ELF-1 (cell line): ENCODE results near the gene VTCN1.
"Not testable (repeated sequence)": the region's sequence is repeated elsewhere in the genome, so short reads cannot be mapped to it uniquely, and the experiment has no call there.

Experiments used
- DNase-seq: peaks from one replicate; pipeline ENCODE4 v3.0.0-alpha.2; 2016; ENCODE audit warnings: low read depth, low spot score

Gene VTCN1

DNA sequence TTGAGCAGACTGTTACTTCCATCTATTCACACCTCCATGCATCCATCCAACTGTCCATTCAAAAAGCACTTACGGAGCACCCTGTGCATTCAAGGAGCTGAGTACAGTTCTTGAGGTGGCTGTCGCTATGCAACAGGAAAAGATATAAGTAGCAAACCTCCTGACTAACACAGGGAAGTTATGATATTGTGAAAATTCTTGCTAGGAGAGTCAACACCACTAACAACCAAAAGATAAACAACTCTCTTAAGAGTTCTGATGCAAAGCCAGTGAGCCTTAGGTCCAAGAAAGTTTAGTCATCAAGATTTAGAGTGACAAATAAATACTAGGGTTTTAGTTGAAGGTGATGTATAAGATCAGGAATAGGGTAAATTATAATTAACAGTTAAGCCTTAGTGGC lies 44.7 kb downstream of the VTCN1 start:
- DNase-seq: no peak

DNA sequence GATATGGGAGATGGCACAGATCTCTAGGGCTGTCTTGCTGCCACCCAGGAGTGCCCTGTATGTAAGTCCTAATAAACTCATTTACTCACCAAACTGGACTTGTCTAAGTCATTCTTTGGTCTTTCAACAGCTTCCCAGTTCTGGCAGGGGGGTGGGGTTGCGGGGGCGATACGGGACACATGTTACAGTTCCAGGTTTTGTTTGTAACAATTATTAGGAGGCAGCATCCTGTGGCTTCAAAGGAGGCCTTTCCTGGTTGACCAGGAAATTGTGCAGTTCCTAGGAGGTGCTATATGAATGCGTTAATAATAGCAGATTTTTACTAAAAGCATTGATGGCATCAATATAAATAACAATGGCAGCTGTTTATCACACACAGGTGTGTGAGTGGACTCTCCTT lies 46.5 kb downstream of the VTCN1 start:
- DNase-seq: no peak

DNA sequence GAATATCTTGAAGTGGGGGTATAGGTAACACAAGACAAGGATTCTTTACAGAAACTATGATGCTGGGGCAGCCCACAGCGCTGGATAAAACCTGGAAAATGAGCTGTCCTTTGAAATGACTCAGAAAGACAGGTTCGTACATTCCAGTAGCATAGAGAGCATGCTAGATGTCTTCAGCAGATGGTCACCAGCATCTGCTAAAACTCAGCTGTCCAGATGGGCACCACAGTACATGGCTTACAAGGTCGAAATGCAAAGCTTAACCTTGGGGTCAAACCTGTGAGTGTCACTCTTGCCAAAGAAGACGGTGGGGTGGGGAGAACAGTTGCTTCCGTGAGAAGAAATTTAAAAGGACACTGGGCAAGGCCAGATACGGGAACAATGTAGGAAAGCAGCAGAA lies 47.9 kb downstream of the VTCN1 start:
- DNase-seq: no peak

DNA sequence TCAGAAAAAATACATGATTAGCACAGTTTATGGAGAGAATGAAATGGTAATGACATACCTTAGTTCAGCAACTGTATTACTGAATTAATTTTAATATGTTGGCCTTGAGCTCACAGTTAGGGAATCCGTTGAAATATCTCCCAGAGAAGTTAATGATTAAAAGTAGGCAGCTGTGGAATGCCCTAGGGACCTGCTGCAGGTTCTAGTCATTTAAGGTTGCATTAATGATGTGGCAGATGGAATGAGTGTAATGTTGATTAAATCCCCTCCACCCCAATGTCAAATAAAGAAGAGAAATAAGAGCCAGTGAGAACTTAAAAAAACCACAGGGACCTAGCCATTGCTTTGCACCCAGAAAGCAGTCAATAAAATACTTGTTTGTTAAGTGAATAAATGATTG lies 48.8 kb downstream of the VTCN1 start:
- DNase-seq: no peak

DNA sequence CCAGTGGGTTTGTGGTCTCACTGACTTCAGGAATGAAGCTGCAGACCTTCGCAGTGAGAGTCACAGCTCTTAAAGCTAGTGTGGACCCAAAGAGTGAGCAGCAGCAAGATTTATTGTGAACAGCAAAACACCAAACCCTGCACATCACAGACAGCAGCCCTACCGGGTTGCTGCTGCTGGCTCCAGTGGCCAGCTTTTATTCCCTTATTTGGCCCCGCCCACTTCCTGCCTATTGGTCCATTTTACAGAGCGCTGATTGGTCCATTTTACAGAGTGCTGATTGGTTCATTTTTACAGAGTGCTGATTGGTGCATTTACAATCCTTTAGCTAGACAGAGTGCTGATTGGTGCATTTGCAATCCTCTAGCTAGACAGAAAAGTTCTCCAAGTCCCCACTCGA lies 59.4 kb downstream of the VTCN1 start:
- DNase-seq: not testable (repeated sequence)

DNA sequence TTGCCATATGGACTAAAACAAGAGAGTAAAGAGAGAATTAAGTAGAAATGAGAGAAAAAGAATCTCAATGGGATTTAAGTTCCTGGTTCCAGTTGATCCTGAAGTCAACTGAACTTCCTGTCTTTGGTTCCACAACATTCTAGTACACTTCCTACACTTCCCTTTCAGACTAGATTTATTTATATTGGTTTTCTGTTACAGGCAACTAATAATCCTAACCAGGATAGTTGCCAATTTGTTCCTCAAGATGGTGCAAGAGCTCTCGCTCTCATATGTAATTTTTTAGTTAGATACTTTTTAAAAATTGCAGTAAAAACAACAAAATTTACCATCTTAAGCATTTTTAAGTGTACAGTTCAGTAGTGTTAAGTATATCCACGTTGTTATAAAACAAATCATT lies 60.4 kb downstream of the VTCN1 start:
- no peak for DNase-seq

DNA sequence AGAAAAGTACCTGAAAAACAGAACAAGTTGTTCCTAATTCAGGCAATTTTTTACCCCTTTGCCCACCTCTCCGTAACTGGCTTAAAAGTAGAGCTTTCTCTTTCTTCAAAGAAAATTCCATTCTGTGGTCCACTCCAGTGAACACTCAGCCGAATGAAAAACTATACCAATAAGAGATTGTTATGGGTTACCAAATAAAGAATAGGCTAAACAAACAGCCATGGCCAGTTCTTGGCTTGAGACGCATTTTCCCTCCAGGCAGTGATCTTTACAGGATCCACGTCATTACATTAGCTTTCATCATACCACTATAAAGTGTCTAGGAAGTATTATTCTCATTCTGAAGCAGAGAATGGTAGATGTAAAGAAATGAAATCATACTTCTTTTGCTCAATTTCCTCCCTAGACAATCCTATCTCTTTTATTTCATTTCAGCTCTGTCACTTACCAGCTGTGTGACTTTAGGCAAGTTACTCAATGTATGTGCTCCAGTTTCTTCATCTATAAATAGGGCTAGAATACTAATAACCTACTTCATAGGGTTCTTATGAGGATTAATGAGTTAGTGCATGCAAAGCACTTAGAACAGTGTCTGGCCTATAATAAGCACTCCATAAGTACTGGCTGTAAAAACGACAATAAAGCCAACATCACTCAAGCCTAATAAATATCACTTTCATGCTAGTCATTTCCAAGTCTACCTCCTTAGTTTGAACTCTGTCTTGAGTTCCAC lies 62.7 kb downstream of the VTCN1 start:
- no peak for DNase-seq

DNA sequence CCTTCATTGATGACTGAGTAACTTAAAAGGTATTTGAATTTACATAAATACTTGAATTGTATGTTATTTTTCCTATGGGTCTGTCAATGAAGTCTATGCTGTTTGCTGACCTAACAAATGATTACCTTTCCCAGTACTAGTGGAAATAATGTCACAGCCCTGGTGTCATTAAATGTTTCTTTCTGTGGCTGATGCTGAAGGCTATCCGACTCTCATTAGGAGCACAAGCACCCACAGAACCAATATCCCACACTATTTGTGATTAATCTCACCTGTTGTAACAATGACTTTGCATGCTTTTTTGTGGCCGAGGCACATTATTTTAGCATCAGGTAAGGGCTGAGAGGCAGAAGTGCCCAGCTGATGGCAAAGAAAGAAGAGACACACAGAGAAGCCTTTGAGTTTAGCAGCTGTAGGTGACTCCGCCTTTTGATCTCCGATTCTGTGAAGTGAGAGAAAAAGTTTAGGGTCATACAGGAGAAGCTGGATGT lies 63.3 kb downstream of the VTCN1 start:
- DNase-seq: no peak

DNA sequence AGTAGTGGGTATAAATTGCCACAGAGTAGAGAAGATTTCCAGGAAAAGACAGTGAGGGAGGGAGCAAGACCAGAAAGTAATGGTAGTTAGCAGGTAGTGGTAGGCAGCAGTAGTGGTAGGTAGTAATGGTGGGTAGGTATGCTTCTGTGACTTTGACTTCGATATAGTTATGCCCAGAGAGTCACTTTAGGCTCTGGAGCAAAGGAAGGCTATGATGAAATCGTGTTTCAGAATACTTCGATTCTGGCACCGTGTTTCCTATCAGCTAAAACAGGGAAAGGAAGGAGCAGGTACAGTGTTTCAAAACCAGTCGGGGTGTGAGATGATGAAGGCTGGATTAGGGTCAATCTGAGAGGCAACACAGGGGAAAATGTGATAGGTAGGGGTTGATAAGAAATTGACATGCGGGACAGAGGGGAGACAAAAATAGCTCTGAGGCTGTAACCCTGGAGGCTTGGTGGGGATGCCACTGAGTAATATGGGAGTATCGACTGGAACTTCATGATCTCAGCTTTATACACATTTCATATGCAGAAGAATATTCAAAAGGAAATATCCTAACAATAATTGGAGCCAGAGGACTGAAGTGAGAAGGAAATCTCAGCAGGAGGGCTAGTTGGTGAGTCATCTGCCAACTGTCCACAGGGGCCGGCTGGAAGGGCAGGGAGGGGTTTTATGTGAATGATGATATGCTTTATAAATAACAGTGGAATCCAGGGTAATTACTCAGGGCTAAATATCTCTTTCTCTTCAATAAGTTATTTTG lies 64.0 kb downstream of the VTCN1 start:
- DNase-seq: no peak

DNA sequence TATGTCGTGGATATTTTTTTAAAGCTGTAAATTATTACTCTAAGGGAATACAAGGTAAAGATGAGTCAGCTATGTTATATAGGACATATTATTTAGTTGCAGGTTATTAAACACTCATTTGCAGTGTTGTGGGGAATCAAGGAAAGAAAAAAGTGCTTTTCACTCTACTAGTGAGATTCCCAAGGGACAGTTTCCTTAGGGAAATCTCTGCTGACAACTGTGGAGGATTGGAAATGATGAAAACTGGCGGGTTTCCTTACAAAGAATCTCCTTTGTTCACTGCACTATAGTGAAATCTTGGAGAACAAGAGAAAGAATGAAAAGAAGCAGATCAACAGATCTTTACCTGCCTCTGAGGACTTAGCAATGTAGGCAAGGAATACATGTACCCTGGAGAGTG lies 64.7 kb downstream of the VTCN1 start:
- DNase-seq: no peak

DNA sequence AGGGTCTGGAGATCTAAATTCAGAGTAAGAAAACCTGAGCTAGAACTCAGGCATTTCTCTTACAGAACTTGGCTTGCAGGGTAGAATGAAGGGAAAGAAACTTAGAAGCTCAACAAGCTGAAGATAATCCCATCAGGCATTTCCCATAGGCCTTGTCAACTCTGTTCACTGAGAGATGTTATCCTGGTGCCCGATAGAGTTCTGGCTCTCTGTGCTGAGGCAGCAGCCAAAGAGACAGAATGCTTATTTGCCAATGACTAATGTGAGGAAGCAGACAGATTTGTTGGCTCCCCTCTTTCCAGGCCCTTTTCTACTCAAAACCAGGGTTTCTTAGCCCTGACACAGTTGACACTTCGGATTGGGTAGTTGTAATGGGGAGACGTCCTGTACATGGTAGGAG lies 66.9 kb downstream of the VTCN1 start:
- DNase-seq: no peak

DNA sequence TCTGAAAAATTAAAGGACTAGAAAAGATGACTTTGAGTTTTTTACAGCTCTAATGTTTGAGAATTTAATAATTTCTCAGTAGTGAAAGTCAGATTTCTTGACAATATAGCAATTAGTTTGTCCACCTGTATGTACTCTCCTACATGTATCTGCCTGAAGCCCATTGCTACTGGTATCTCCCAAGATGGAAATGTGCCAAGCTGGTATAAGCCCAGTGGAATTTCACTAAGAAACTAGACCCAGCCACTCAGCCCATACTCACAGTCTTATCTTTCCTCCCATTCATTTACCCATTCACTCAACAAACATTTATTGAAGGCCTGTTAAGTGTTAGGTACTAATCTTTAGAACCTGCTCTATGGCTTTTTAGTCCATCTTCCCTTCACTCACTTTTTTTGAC lies 67.6 kb downstream of the VTCN1 start:
- no peak for DNase-seq

DNA sequence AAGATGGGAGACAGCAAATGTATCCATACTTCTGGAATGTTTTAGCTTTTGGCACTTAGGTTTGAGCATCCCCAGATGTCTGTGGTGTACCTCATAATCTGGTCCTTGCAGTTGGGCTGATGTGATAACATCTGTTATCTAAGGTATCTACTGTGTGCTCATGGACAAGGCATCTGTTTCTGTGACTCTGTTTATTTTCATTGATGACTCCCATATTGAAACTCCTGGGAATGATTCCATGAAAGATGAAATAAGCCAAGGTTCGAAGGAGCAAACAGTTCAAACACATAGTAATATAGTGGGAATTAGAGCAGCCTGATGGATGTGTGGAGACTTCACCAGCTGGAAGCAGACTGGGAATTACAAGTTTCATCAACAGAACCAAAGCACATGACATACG lies 68.5 kb downstream of the VTCN1 start:
- DNase-seq: no peak

DNA sequence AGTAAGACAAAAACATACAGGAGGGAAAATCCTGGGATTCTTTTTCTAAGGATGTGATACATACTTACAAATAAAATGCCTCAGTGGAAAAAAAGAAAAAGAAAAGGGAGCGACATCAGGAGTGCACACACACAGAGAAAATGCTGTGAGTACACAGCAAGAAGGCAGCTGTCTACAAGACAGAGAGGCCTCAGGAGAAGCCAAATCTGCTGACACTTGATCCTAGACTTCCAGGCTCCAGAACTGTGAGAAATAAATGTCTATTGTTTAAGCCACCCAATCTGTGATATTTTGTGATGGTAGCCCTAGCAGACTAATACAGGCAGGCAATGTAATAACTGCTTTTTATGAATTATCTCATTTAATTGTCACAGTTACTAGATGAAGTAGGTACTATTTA lies 72.2 kb downstream of the VTCN1 start:
- no peak for DNase-seq

DNA sequence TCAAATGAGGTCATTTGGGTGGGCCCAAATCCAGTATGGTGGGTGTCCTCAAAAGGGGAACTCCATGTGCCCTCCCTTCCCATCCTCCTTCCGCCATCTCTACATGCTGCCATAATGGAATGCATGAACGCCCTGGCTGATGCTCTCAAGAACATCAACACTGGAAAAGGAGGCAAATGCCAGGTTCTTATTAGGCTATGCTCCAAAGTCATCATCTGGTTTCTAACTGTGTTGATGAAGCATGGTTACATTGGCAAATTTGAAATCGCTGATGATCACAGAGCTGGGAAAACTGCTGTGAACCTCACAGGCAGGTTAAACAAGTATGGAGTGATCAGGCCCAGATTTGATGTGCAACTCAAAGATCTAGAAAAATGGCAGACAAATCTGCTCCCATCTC lies 72.6 kb downstream of the VTCN1 start:
- no peak for DNase-seq

DNA sequence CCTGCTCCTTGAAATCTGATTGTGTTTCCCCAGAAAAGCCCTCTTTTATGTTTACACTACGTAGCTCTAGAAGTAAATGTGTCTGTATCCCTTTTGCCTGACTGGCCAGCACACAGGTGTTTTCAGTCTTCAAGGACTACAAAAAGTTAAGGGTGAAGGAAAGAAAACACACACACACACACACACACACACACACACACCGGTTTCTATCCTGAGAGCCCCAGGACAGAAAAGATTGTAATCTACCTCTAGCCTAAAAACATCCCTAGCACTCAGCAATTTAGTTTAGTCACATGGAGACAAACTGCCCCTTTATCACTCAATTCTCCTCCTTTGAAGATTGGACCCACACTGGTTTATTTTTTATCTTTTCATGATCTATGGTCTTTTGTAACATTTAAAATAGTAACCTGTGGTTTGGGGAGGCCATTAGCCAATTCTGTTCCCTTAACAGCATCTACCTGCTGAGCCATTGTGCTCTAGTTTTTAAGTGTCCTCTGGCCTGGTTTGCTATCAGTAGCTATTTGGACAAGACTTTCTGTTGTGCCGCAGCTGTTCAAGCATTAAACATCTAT lies 73.4 kb downstream of the VTCN1 start:
- peak; percentile 71 for DNase-seq

DNA sequence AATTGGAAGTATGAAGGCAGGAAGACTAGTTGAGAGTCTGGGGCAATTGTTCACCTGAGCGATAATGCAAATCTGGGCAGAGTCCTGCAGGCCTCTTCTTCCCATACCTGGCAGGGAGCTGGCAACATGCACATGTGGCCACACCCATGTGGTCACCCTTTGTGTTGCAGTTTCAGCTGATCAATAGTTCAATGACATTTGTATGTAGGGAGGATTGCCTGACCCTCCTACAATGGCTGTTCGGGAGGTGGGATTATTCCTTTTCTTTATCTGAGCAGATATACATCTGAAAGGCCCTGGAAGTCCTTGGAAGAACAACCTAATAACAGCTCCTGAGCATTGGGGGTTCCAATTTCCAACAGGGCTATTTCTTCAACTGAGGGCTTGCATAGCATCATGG lies 74.0 kb downstream of the VTCN1 start:
- no peak for DNase-seq

DNA sequence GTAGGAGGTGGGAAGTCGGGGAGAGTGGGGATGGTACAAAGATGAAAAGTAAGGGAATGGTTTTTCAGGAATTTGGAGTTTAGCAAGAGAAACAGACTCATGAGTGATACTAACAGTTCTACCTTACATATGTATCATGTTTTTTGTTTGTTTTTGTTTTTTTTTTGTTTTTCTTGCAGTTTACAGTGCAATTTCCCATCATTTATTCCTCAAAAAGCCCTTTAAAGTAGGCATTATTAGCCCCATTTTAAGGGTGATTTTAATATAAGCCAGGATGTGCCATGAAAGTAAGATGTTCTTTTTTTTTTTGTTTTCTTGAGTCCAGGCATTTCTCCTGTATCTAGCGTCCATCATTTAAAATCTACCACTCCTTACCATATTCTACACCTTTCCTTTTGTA lies 75.4 kb downstream of the VTCN1 start:
- DNase-seq: no peak

DNA sequence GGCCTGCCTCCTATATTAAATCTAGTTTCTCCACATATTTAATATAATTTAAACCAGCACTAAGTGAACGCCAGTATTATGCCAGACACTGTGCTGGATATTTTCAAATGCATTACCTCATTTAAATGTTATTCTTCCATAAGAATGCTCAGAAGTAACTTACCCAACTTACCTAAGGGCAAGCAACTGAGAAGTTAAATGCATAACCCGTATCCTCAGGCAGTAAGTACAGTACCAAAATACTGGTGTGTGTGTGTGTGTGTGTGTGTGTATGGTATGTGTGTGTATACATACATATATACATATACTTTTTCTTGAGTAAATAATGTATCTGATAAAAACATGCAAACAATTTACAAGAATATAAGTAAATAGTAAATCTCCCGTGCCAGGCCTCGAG lies 80.2 kb downstream of the VTCN1 start:
- no peak for DNase-seq

DNA sequence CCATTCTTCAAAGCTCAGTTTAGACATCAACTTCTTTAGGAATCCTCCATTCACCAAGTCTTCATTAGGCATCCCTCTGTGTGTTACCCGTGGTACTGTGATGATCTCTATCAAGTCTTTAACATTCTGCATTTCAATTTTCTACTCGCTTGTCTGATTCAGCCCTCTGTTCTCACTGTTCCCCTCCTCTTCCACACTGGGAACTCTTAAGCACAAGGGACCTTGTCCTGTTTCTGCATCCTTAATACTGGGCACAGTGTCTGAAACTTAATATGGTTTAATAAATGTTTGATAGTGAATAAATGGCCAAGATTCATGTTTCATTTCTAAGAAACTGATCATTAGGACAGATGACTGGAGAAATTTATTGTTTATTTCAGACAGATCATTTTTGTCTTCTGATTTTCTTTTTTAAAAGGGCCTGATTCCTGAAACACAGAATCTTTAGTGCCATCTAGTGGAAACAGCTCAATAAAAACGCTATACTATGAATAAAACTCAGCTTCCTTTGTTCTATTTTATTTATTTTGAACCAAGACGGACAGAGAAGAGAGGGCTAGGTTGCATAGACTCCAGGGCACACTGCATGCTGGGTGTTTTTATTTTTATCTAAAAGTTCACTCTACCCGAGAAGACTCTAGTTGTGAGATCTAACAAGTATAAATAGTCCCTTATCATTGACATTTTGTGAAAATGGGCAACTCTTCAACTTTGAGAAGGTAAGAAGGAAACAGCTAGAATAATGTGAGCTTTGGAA lies 82.2 kb downstream of the VTCN1 start:
- DNase-seq: no peak

DNA sequence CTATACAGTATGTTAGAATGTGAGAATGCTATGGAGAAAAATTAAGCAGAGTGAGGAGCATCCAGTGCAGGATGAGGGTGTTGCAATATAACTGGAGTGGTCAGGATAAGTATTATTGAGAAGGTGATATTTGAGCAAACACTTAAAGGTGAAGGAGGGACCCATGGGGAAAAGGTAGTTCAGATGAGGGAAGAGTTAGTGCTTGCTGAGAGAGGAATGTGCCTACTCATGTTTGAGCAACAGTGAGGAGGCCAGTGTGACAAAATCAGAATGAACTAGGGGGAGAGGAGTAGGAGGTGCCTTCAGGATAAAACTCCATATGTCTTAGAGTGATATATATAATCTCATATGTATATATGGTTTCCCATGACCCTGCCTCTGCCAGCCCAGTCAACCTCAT lies 82.9 kb downstream of the VTCN1 start:
- DNase-seq: no peak

DNA sequence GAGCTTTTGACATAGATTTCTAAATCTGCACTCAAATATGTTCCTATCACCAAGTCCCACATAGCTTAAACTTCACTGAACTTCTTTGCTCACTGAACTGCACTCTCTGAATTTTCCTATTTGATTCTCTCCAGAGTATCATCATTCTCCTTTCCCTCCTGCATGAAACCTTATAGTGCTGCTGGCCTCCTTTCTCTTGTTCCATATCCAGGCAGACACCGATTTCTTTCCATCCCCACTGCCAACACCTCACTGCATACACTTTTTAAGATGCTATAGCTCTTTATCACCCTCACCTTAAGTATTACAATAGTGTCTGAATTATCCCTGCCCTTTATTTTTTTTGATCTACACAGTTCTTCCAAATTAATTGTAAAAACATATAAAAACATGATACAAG lies 86.1 kb downstream of the VTCN1 start:
- DNase-seq: no peak
